Measurements from ENCODE around the gene GRK5. TPM values are rescaled to one million over a fixed set of nuclear protein-coding genes. Genes with fewer than 3 reads are reported as not detected.
"Not testable (repeated sequence)": the region's sequence is repeated elsewhere in the genome, so short reads cannot be mapped to it uniquely, and the experiment has no call there.

The GRK5 gene
- total RNA-seq, 1 donor from 2014 or later: 163 TPM

- TF ChIP-seq, protein P1, sequence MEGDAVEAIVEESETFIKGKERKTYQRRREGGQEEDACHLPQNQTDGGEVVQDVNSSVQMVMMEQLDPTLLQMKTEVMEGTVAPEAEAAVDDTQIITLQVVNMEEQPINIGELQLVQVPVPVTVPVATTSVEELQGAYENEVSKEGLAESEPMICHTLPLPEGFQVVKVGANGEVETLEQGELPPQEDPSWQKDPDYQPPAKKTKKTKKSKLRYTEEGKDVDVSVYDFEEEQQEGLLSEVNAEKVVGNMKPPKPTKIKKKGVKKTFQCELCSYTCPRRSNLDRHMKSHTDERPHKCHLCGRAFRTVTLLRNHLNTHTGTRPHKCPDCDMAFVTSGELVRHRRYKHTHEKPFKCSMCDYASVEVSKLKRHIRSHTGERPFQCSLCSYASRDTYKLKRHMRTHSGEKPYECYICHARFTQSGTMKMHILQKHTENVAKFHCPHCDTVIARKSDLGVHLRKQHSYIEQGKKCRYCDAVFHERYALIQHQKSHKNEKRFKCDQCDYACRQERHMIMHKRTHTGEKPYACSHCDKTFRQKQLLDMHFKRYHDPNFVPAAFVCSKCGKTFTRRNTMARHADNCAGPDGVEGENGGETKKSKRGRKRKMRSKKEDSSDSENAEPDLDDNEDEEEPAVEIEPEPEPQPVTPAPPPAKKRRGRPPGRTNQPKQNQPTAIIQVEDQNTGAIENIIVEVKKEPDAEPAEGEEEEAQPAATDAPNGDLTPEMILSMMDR (IDR thresholded peaks at IDR 0.05; ENCODE audit: unreplicated experiment): no peak
- peak overlapping the region; percentile 99 for H3K27ac Mint-ChIP-seq (ENCODE audit: unreplicated experiment)
- no peak for DNase-seq (ENCODE audit: low spot score)
- H3K36me3 Mint-ChIP-seq (ENCODE audit: low read depth, unreplicated experiment): peaks cover 30% of the 10 kb centered on the region
- peaks cover 14% of the 10 kb centered on the region for H3K27me3 Mint-ChIP-seq (ENCODE audit: unreplicated experiment)
- peaks cover 63% of the 10 kb centered on the region for H3K4me1 Mint-ChIP-seq (ENCODE audit: unreplicated experiment)
- H3K9me3 Mint-ChIP-seq (ENCODE audit: unreplicated experiment): no peaks in the 10 kb centered on the region
- peak overlapping the region; percentile 65 for H3K4me3 Mint-ChIP-seq (ENCODE audit: unreplicated experiment)
Measured at GRCh38 chr10:119231654-119232053, 24.3 kb downstream of the GRK5 start.

GRCh38 chr10:119232439-119232838 is 25.1 kb downstream of the GRK5 start:
- peaks cover 70% of the 10 kb centered on the region for H3K4me1 Mint-ChIP-seq (ENCODE audit: unreplicated experiment)
- not testable (repeated sequence) for H3K4me3 Mint-ChIP-seq (ENCODE audit: unreplicated experiment); H3K9me3 Mint-ChIP-seq (ENCODE audit: unreplicated experiment); DNase-seq (ENCODE audit: low spot score)
- peaks cover 30% of the 10 kb centered on the region for H3K36me3 Mint-ChIP-seq (ENCODE audit: low read depth, unreplicated experiment)
- peaks cover 14% of the 10 kb centered on the region for H3K27me3 Mint-ChIP-seq (ENCODE audit: unreplicated experiment)
- H3K27ac Mint-ChIP-seq (ENCODE audit: unreplicated experiment): peak overlapping the region; percentile 99

DNA sequence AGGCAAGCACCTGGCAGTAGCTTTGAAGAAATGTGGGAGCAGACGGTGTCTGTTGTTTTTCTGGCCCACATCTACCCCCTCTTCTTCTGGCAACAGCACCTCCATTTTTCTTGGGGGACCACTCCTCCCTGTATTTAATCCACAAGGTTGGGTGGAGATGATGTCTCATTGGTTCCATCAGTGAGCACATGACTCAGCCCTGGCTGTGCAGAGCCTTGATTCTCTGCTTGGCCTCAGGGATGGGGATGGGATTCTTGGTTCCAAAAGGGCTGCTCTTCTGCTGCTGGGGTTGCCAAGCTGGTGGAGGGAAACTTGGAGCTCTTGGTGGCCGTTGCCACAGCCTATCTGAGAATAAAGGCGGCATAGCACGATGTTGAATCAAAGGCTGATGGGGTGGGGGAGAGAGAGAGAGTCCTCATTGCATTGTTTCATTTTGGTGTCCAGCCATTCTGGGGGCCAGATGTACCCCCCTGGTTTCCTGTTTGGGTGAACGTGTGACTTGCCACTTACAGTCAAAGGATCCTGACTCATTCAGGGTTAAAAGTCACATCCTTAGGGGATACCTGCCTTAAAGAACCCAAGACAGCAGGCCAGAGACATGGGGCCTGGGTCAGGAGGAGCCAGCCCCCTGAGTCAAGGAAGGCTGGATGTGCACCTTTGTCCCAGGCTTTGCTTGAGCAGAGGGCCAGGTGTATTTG is 25.9 kb downstream of the GRK5 start:
- H3K27ac Mint-ChIP-seq (ENCODE audit: unreplicated experiment): peak overlapping the region; percentile 99
- no peaks in the 10 kb centered on the region for H3K9me3 Mint-ChIP-seq (ENCODE audit: unreplicated experiment)
- TF ChIP-seq, protein P1 (IDR thresholded peaks at IDR 0.05; ENCODE audit: unreplicated experiment): no peak
- H3K4me1 Mint-ChIP-seq (ENCODE audit: unreplicated experiment): peaks cover 74% of the 10 kb centered on the region
- DNase-seq (ENCODE audit: low spot score): no peak
- peak overlapping the region; percentile 80 for H3K4me3 Mint-ChIP-seq (ENCODE audit: unreplicated experiment)
- H3K27me3 Mint-ChIP-seq (ENCODE audit: unreplicated experiment): peaks cover 16% of the 10 kb centered on the region
- H3K36me3 Mint-ChIP-seq (ENCODE audit: low read depth, unreplicated experiment): peaks cover 27% of the 10 kb centered on the region

GRCh38 chr10:119233821-119234220 is 26.4 kb downstream of the GRK5 start:
- TF ChIP-seq, protein P1 (IDR thresholded peaks at IDR 0.05; ENCODE audit: unreplicated experiment): no peak
- peak overlapping the region; percentile 99 for H3K27ac Mint-ChIP-seq (ENCODE audit: unreplicated experiment)
- H3K4me3 Mint-ChIP-seq (ENCODE audit: unreplicated experiment): no peak overlapping the region
- no peak for DNase-seq (ENCODE audit: low spot score)
- peaks cover 79% of the 10 kb centered on the region for H3K4me1 Mint-ChIP-seq (ENCODE audit: unreplicated experiment)
- H3K27me3 Mint-ChIP-seq (ENCODE audit: unreplicated experiment): peaks cover 16% of the 10 kb centered on the region
- no peaks in the 10 kb centered on the region for H3K9me3 Mint-ChIP-seq (ENCODE audit: unreplicated experiment)
- peaks cover 32% of the 10 kb centered on the region for H3K36me3 Mint-ChIP-seq (ENCODE audit: low read depth, unreplicated experiment)

GRCh38 chr10:119235356-119235755 is 28.0 kb downstream of the GRK5 start:
- no peak for DNase-seq (ENCODE audit: low spot score)
- peak overlapping the region; percentile 91 for H3K27ac Mint-ChIP-seq (ENCODE audit: unreplicated experiment)
- H3K4me3 Mint-ChIP-seq (ENCODE audit: unreplicated experiment): peak overlapping the region; percentile 32

More at GRCh38 chr10:119235356-119235755, 28.0 kb downstream of the GRK5 start:
- TF ChIP-seq, protein P1 (IDR thresholded peaks at IDR 0.05; ENCODE audit: unreplicated experiment): no peak
- Mint-ChIP-seq H3K27me3 (ENCODE audit: unreplicated experiment) (peaks cover 14% of the 10 kb centered on the region), H3K9me3 (ENCODE audit: unreplicated experiment) (no peaks in the 10 kb centered on the region), H3K4me1 (ENCODE audit: unreplicated experiment) (peaks cover 75% of the 10 kb centered on the region), H3K36me3 (ENCODE audit: low read depth, unreplicated experiment) (peaks cover 25% of the 10 kb centered on the region)

Measured in endothelial cell (in vitro differentiated cells).